HG02571 (cell line): ENCODE results near the gene KCNN2.
A peak's percentile ranks its signal among the peaks of the same experiment; 100 is the strongest.
"Not testable (repeated sequence)": the region's sequence is repeated elsewhere in the genome, so short reads cannot be mapped to it uniquely, and the experiment has no call there.

Experiments used
- ATAC-seq: cut with Tn5 transposase; IDR thresholded peaks from one replicate; pipeline ENCODE4 v1.9.1; 2021; ENCODE audit warnings: mild to moderate bottlenecking, moderate library complexity; ENCODE audit not compliant: unreplicated experiment

The KCNN2 gene

DNA sequence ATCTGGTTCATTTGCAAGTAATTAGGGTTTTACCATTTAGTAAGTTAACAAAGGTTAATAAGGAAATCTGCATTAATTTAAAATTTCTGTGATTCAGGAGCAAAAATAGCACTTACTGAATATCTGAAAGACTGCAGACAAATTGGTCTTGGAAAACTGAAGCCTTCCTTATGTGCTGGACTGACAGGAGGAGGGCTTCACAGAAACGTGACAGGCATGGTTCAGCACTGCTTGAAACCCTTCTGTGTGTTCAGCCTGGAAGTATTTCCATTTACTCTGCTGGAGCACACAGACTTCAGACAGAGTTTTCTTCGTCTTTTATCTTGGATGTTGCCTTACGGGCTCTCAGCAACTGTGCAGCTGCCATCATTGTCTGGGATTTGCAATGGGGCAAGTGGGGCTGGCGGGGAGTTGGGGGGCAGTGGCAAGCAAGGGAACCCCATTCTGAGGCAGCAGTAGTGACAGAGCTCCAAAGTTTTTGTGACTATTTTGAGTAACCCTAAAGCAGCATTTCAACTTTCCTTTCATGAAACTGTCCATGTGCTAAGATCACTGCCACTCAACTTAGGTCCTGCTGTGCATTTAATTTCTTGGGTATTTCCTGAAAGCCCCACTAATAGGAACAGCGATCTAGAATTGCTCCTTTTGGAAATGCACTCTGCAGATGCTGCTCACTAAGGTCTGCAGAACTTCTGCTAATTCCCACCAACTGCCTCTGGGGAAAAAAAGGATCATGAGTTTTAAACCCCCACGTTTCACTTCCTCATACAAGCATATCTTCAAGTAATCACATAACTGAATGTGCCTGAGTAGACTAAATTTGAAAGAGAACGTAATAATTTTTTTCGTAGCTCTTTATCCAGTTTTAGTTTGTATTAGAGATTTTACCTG is 56.6 kb downstream of the KCNN2 start:
- ATAC-seq = peak; percentile 84

DNA sequence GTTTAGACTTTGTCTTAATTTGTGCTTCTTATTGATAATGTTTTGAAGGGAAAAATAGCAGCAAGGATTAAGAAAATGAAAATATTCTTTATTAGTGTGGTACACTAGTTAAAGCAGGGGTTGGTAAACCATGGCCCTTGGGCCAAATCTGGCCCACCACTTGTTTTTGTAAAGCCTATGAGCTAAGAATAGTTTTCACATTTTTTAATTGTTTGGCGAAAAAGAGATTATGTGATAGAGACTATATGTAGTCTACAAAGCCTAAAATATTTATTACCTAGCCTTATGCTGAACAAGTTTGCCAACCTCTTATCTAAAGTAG is 57.2 kb downstream of the KCNN2 start:
- ATAC-seq = peak; percentile 13

DNA sequence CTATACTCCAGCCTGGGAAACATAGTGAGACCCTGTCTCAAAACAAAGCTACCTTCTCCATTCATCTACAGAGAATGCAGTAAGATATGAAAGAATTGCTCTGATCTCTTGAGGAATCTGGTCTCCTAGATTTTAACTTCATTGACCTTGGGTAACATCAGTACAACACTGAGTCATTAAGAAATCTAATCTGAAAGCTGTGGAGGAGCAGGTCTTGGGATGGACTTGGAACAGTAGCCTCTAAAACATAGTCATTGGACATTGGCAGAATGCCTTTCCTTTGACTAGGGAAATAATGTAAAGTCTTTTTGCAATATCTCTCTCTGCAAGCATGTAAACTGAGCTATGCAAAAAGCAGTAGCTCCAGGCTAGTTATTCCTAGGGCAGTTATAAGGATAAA is 58.1 kb downstream of the KCNN2 start:
- no peak for ATAC-seq

DNA sequence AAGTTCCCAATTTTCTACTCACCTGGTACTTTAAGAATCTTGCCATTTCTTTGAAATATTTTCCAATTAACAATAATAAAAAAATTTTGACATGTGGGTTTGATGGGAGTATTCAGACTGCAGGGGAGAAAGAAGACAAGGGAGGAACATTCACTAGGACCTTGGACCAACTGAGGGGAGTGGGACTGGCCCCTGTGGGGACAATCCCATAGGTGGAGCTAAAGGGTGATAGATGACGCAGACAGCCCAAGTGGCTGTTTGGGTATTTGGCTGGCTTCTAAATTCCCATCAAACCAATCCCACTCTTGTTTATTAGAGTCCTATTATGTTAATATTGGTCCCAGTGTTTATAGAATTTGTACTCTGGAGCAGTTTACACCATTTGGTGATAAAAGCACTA is 65.3 kb downstream of the KCNN2 start:
- no peak for ATAC-seq

DNA sequence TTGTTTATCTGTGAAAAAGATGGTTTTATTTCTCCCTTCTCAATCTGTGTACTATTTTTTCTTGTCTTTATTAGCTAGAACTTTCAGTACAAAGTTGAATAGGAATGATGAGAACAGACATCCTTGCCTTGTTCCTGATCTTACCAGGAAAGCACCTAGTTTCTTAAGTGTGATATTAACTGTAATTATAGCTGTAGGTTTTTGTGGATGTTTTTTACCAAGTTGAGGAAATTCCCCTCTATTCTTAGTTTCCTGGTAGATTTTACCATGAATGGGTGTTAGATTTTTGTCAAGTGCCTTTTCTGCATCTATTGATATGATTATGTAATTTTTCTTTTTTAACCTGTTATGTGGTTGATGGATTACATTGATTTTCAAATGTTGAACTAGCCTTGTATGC is 68.7 kb downstream of the KCNN2 start:
- ATAC-seq = no peak

DNA sequence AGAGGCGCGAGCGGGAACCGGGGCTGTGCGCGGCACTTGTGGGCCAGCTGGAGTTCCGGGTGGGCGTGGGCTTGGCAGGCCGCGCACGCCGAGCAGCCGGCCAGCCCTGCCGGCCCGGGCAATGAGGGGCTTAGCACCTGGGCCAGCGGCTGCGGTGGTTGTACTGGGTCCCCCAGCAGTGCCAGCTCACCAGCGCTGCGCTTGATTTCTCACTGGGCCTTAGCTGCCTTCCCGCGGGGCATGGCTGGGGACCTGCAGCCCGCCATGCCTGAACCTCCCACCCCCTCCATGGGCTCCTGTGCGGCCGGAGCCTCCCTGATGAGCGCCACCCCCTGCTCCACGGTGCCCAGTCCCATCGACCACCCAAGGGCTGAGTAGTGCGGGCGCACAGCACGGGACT is 70.8 kb downstream of the KCNN2 start:
- not testable (repeated sequence) for ATAC-seq

DNA sequence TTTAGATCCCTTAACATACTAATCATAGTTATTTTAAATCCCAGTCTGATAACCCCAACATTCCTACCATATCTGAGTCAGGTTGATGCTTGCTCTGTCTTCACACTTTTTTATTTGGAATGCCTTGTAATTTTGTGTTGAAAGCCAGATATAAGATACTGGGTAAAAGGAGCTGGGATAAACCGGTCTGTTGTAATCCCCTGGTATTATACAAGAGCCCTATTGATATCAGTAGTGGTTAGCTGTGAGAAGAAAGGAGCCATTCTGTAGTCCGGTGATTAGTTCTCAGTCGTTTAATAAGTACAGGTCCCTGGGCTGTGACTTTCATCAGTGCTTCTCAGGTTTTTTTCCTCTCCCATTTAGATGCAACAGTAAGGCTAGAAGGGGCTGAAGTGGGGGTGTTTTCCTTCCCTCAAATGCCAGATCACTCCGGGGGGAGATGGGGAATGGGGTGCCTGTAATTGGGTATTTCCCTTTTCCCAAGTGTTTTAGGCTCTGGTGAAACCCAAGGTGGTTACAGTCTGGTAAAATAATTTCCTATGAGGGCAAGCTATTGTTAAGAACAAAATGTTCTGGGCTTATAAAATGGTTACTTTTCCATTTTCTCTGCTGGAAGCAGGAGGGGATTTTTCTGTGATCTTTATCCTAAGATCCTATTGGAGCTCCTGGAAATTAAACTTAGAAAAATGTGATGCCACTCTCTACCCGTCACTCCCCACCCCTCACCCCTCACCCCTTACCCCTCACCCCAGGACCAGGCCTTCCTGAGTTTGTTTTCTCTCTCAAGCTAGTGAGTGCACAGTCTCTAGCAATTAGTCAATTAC is 72.7 kb downstream of the KCNN2 start:
- no peak for ATAC-seq

DNA sequence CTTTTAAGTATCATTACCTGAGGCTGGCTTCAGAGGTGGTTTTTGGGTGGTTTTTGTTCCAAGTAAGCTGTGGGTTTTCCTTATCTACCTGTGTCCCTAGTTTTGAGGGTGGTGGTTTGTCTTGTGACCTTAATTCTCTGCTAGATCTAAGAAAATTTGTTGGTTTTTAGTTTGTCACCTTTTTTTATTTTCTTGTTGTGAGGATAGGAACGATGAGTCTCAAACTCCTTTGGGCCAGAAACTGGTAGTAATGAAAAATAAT is 73.3 kb downstream of the KCNN2 start:
- ATAC-seq = no peak

DNA sequence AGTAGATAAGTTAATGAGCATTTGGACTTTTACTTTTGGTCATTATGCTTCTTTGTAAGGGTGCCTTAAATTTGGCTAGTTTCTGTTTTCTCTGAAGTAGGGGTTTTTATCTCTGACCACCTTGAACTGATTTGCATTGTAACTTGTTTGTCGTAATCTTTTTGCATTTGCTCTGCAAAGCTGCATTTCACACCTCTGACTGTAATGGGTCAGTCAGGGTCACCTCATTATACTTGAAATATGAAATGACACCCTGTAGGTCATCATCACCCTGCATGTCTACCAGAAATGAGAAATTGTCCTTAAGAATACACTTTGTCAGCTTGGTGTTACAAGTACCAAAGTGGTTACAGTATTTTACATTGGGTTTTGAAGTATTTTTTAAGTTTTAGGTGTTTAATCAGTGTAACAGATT is 74.0 kb downstream of the KCNN2 start:
- ATAC-seq = peak; percentile 82

DNA sequence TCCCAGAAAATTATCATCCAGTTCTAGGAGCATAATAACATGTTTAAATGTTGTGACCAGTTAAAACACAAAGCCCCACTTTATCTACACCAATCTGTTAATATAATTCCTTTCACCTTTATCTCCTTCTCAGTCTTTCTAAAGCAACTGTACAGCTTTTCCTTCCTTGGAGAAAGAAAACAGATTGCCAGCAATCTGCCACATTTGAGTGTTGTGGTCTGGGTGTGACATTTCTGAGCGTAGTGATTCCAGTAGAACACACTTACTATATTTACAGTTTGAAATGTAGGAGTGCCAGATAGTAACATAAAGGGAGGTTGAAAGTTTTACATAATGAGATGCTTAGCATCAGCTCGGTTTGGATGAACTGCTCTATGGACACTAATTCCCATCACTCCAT is 76.1 kb downstream of the KCNN2 start:
- no peak for ATAC-seq

DNA sequence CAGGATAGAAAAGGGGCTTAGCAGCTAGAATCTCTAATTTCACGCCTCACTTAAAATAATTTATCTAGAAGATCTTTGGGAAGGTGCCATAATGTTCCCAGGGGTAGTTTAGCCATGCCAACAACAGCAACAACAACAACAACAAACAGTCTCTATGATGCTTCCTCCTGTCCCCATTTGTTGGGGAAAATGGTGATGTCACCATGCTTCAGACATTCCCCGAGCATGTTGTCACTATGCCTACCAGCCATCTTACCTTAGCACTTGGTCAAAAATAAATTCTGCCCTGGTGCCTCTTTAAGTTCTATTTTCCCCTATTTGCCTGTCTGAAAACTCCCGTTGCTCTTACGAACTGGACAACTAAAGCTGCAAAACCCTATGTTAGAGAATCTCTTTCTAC is 76.6 kb downstream of the KCNN2 start:
- ATAC-seq = no peak

DNA sequence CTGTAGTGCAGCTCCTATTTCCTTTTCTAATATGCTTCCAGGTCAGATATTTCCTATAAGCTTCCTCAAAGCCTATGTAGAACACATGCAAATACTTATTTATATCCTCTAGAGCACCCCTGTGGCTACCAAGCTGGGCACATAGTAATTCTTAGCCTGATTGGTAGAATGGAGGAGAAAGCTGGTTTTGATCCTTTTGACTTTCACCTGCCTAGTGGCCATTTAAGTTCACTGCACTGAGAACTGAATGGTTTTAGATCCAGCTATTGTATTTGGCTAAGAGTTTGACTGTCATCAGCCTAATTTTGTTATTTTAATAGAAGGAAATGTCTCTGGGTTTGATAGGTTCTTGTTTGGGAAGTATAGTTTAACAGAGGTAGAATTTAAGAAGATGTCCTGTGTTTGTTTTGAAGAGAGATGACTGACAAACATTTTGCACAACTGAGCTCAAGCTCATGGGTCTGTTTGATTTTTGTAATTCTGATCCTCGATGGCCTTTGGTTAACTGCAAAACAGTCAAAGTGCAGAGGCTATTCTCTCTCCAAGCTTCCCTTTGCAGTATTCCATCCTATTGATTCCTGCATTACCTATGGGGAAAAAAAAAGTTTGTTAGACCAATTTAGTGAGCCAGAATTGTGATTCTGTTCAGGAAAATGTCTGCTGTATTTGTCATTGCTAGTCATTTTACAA is 85.4 kb downstream of the KCNN2 start:
- no peak for ATAC-seq

DNA sequence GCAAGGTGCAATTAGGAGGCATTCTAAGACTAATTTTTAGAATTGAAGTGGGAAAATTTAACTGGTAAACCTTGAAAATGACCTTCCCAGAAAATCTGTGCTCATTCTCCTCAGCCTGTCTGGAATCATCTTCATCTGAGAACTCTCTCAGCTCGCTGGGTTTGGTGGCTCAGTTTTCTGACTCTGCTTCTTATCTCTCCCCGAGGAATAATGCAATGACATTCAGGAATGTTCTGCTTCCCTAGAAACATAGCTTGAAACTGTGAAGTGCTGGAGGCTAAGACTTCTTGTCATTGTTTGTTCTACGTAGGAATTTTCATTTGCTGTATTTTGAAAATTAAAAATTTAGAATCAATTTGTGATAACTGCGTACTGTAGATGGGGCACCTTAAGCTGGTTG is 86.6 kb downstream of the KCNN2 start:
- ATAC-seq = no peak

DNA sequence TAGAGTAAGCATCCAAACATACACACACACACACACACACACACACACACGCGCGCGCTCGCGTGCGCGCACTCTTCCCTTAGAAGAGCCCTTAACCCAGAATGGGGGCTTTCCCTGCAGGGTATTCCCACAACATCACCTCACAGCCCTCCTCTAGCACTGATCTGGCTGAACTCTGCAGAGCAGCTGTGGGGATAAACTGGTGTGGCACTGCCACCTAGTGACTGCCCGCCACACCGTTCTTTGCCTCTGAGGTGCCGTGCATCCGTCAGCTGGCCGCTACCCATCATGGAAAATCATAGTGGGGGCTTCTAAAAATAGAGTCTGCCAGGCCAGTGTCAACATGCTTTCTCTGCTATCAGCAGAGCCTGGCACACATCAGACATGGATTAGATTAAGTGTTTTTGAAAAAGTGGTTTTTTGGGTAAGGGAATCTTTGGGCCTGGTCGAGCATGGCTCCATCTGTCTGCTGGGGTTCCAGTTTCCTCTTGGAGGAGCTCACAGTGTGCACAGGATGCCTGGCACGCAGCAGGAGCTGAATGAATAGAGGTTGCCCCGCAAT is 88.1 kb downstream of the KCNN2 start:
- peak; percentile 97 for ATAC-seq

DNA sequence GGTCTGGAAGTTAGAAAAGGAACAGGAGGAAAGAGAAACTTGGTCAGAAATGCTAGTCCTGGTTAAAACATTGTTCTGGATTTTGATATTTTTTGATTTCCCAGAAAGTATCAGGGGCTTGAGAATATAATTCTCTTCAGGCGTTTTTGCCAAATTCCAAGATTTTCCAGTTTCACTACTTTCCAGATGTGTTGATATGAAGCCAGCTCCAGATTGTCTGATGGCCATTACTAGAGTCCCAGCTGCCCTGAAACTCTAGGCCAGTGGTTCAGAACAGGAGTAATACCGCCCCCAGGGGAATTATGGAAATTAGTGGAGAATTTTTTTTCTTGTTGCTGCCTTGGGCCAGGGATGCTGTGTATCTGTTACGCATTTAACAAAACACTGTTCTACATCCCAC is 88.6 kb downstream of the KCNN2 start:
- ATAC-seq = no peak

DNA sequence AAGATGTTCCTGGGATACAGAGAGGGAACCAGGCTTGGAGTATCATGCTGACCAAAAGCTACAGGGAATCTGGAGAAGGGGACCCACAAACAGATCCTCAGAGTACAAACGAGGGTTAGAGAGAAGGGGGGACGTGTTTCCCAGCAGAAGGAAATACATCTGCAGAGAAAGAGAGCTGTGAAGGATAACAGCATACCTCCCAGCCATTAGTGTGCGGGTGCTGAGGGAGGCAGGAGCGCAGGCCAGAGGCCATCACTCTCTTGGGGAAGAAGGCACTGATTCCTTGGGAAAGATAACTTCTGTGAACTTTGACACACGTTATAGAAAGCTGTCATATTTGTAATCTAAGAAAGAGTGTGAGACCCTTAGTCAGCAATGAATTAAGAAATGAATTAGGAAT is 96.9 kb downstream of the KCNN2 start:
- ATAC-seq = no peak

DNA sequence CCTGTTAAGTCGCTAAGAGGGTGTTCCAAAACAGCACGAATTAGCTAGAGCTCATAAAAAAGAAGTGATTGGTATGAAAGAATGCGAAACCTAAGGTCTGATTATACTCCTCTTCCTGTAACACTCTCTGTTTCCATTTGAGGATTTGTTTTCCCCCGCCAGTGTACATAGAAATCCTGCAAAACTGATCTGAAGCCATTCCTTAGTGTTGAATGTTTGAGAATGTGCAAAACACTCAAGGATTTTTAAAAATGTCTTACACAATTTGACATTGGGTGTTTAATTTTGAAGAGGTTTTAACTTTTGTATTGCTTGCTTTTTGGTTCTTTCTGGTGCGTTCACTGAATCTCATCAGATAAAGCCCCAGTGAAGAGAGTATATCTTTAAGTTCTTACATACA is 105.3 kb downstream of the KCNN2 start:
- ATAC-seq = no peak

DNA sequence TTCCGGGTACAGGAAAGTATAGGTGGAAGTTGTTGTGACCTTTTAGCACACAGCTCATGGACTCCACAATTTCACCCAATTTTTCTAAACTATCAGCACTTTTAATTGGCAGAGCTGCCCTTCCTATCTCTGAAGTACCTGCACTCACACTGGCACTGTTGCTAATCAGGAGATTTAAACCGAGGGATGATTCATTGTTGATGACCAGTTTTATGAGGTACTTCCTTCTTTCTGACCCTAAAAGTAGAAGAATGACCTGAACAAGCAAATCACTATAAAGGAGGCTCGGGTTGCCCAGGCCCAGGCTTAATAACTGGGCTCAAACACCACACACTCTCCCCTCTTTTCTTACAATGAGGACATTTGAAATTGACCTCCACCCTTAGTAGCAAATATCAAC is 105.9 kb downstream of the KCNN2 start:
- ATAC-seq = no peak

DNA sequence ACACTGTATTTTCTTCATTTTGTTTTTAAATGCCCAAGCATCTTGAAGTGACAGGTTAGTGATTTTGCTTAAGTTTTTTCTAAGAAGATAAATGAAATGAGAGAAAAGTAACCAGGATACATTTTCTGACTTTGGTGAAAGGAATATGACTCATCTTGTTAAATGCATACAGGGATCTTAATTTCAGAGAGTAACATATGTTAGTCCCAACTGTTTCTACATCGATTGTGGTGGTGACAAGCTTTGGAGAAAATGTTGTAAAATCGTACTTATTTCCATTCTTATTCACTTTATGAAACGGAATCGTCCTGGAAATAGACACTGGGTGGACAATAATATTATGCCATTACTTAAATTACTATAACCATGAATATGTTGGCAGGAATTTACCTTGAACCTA is 107.5 kb downstream of the KCNN2 start:
- ATAC-seq = no peak

DNA sequence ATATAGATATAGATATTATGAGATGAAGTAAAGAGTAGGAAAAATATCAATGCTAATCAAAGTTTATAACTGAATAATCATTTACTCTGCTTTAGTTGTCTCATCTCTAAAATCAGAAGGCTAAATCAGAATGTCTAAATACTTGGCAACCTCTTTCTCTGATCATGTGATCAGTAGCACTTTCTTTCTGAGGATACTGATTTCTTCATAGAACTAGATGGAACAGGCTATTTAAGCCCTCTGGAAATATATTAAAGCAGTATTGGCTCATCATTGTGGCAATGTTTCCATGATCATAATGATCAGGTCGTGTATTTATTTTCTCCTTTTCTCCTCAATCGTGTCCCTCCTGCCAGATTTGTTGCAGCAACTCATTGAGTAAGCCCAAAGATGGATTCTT is 109.7 kb downstream of the KCNN2 start:
- no peak for ATAC-seq

DNA sequence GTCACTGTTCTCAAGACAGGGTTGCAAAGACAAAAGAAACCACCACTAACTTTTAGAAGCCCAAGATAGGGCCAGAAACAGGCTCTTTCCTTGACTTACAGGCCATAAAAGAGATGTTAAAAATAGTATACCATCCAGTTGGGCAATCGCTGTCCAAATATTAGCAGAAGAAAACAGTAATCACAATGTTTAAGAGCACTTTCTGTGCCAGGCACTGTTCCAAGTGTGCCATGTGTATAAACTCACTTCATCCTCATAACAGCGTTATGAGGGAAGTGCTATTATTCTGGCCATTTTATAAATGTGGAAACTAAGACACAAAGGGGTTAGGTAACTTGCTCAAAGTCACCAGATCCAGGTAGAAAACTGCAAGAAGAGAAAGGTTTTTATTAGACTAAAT is 111.7 kb downstream of the KCNN2 start:
- ATAC-seq = no peak
